GM10266 (cell line): Measurements from ENCODE around the gene LCP2.

Experiments used
- DNase-seq: peaks from one replicate; pipeline ENCODE4 v3.0.0; 2012; ENCODE audit errors: extremely low spot score
- TF ChIP-seq, protein P1 (sequence below): IDR thresholded peaks from 2 replicates; pipeline ENCODE4 v1.5.1; 2012; ENCODE audit warnings: mild to moderate bottlenecking, low read depth; ENCODE audit not compliant: control insufficient read depth, insufficient read depth; ENCODE audit errors: missing control alignments

The LCP2 gene

DNA sequence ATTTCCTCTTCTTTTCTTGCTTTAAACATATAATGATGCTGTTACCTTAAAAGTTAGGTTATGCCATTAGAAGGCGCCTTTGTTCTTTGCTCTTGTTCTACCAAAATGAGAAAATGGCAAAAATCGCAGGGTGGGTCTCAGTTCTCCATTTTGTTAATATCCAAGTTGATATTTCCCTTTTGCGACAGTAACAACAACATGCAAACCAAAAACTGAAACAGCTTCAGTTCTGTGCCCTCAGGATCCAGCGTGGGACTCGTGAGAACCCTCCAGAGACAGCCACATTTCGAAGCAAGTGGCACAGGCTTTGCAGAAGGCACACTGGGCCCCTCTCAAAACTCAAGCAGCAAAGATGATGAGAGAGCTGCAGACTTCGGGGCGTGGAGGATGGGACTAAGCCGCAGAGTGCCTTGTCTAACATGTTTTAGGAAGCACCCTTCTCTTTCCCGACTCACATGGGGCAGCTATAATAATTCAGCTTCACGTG, 33.0 kb upstream of the LCP2 start:
- no peak for DNase-seq

DNA sequence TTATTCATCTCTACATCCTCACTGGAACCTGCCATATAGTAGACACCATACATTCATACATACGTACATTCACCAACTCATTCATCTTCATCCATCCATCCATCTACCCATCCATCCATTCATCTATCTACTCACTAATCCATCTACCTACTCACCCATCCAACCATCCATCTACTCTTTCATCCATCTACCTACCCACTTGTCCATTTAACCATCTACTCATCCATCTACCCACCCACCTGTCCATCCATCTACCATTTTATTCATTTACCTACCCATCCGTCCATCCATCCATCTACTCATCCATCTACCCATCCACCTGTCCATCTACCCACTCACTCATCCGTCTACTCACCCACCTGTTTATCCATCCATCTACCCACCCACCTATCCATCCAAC, 31.9 kb upstream of the LCP2 start:
- TF ChIP-seq, protein P1, sequence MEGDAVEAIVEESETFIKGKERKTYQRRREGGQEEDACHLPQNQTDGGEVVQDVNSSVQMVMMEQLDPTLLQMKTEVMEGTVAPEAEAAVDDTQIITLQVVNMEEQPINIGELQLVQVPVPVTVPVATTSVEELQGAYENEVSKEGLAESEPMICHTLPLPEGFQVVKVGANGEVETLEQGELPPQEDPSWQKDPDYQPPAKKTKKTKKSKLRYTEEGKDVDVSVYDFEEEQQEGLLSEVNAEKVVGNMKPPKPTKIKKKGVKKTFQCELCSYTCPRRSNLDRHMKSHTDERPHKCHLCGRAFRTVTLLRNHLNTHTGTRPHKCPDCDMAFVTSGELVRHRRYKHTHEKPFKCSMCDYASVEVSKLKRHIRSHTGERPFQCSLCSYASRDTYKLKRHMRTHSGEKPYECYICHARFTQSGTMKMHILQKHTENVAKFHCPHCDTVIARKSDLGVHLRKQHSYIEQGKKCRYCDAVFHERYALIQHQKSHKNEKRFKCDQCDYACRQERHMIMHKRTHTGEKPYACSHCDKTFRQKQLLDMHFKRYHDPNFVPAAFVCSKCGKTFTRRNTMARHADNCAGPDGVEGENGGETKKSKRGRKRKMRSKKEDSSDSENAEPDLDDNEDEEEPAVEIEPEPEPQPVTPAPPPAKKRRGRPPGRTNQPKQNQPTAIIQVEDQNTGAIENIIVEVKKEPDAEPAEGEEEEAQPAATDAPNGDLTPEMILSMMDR = no peak
- no peak for DNase-seq

More for the DNA sequence above, 33.0 kb upstream of the LCP2 start:
- TF ChIP-seq, protein P1 = no peak

GRCh38 chr5:170327829-170328228, 30.3 kb upstream of the LCP2 start:
- TF ChIP-seq, protein P1 = no peak
- DNase-seq = no peak

GRCh38 chr5:170327168-170327567, 29.6 kb upstream of the LCP2 start:
- TF ChIP-seq, protein P1 = no peak
- peak; percentile 31 for DNase-seq

GRCh38 chr5:170319301-170319700, 21.7 kb upstream of the LCP2 start:
- TF ChIP-seq, protein P1 = no peak

DNA sequence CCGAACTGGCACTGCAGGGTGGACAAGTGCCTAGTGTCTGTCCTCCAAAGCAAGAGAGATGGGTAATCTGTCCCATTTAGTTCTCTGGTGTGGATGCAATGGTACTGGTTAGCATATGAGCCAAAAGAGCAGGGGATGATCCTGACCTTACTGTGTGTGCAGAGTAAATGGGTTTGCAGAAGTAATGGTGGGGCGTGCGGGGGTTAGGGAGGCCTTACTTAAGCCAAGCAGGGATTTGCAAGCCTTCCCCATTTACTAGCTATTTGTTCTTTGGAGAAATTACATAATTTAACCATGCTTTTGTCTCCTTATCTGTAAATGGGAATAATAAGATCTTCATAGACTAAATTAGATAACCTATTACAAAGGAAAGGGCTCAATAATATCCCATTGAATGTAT, 19.9 kb upstream of the LCP2 start:
- DNase-seq = no peak
- TF ChIP-seq, protein P1 = no peak

More at GRCh38 chr5:170319301-170319700, 21.7 kb upstream of the LCP2 start:
- no peak for DNase-seq

DNA sequence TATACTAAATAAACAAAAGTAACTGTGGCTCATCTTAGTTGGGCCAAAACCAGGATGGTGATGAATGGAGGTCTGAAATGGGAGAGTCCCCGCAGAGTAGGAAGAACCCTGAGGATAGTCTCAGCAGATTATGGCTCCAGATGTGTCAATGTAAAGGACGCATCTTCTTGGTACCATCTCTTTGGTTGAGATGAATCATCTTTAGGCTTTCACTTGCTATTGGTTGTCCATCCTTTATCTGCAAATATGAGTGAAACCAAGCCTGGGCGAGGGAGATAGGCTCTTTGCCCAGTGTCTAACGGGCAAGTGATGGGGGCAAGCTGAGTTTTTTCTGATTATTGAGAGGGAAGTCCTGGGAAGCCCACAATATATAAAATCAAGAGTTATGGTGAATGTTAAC, 19.4 kb upstream of the LCP2 start:
- DNase-seq = no peak
- TF ChIP-seq, protein P1 = no peak
